Activated naive CD4-positive, alpha-beta T cell treated with anti-CD3 and anti-CD28 coated beads, Interleukin-2, amount 50 U/mL, for 24 hours (primary cell): ENCODE measurements around the gene SUSD2.
"Not testable (repeated sequence)": the region's sequence is repeated elsewhere in the genome, so short reads cannot be mapped to it uniquely, and the experiment has no call there.

ENCODE experiments used
- H3K27ac Mint-ChIP-seq: one replicate; pipeline ENCODE4 v1.8.0; 2021; ENCODE audit warnings: mild to moderate bottlenecking, mixed read lengths
- H3K27me3 Mint-ChIP-seq: one replicate; pipeline ENCODE4 v1.8.0; 2021; ENCODE audit warnings: mixed read lengths
- H3K36me3 Mint-ChIP-seq: one replicate; pipeline ENCODE4 v1.8.0; 2021; ENCODE audit warnings: mixed read lengths
- H3K4me1 Mint-ChIP-seq: one replicate; pipeline ENCODE4 v1.8.0; 2021; ENCODE audit warnings: mixed read lengths
- H3K4me3 Mint-ChIP-seq: one replicate; pipeline ENCODE4 v1.8.0; 2021; ENCODE audit warnings: mild to moderate bottlenecking, mixed read lengths
- H3K9me3 Mint-ChIP-seq: one replicate; pipeline ENCODE4 v1.8.0; 2021; ENCODE audit warnings: mixed read lengths

The SUSD2 gene

DNA sequence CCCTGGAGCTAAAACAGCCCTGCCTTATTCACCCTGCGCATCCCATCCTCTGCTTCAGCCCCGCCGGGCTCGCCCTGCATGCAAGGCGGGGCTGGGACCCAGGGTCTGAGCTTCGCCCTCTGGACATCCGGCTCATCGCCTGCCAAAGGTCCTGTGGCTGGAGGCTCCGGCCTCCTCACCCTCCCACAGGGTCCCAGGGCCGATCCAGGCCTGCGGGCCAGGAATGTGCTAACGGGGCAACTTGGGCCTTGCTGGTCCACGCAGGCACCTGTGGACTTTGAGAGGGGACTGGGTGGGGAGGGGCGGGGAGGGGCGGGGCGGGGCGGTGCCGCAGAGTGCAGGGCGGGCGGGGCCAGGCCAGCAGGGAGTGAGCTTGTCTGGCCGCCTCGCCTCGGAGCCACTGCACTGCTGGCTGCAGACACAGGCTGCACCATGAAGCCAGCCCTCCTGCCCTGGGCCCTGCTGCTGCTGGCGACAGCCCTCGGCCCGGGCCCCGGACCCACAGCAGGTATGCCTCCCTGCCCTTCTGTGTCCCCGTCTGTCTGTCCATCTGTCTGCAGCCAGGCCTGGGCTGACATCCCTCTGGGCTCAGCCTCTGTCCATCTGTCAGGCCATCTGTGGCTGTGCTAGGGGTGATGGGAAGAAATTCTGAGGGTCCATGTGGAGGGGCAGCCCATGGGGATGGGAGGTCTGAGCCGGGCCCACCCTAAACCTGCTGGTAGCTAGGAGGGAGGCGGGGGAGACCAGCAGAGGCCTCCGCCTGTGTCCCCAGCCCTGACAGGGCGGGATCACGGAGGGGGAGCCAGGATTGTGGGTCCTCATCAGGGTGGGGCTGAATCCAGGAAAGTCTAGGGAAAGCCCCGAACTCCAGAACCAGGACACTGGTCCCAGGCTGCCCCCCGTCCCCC is at the start of gene SUSD2:
Gene SUSD2 (plus strand): TSS at position 400 of the 908 bp plus-strand sequence. CDS start 33 bp downstream, at position 433.
- H3K4me1 Mint-ChIP-seq: no peaks in the 10 kb centered on the region
- no peaks in the 10 kb centered on the region for H3K27me3 Mint-ChIP-seq
- H3K27ac Mint-ChIP-seq: no peak within 1 kb of the TSS
- no peaks in the 10 kb centered on the region for H3K9me3 Mint-ChIP-seq
- H3K36me3 Mint-ChIP-seq: no peaks in the 10 kb centered on the region
- H3K4me3 Mint-ChIP-seq: no peak within 1 kb of the TSS

- Mint-ChIP-seq H3K4me3 (no peak overlapping the region), H3K27ac (peak overlapping the region; percentile 71), H3K4me1 (peaks cover 30% of the 10 kb centered on the region), H3K36me3 (peaks cover 4% of the 10 kb centered on the region), H3K9me3 (no peaks in the 10 kb centered on the region), H3K27me3 (no peaks in the 10 kb centered on the region)
Measured at GRCh38 chr22:24133187-24133965, 47.9 kb upstream of the SUSD2 start.

DNA sequence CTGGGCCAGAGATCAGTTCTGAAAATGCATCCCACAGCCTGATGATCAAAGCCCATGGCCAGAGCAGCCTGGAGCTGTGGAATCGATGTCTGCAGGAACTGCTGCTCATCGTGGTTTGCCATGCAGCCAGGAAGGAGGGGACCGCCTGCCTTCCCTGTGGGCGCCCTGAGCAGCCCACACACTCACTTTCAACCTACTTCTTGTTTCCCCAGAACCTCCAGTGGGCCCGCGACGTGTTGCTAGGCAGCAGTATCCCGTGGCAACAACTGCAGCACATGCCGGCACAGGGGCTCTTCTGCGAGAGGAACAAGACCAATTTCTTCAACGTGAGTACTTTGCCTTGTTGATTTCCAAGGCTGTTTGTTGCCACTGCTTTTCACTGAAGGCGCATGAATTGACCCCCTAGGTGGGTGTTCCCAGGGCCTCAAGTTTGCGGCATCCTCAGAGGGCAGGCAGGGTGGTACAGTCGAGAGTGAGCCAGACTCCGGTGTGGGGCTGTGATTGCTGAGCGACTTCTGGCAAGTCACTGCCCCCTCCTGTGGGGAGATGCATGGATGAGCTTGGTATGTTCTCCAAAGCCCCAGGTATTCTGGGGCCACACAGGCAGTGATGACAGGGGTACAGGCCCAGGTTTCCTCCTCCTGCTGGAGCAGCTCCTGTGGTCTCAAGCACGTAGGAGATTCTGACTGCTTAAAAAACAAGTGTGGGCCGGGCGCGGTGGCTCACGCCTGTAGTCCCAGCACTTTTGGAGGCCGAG is 47.0 kb upstream of the SUSD2 start:
- Mint-ChIP-seq H3K4me1 (peaks cover 25% of the 10 kb centered on the region), H3K36me3 (peaks cover 4% of the 10 kb centered on the region), H3K27me3 (no peaks in the 10 kb centered on the region), H3K27ac (peak overlapping the region; percentile 46), H3K4me3 (peak overlapping the region; percentile 4), H3K9me3 (no peaks in the 10 kb centered on the region)

- not testable (repeated sequence) for H3K27ac Mint-ChIP-seq, H3K36me3 Mint-ChIP-seq, H3K4me3 Mint-ChIP-seq, H3K9me3 Mint-ChIP-seq, H3K27me3 Mint-ChIP-seq
- peaks cover 39% of the 10 kb centered on the region for H3K4me1 Mint-ChIP-seq
Measured at GRCh38 chr22:24136533-24136932, 44.8 kb upstream of the SUSD2 start.

DNA sequence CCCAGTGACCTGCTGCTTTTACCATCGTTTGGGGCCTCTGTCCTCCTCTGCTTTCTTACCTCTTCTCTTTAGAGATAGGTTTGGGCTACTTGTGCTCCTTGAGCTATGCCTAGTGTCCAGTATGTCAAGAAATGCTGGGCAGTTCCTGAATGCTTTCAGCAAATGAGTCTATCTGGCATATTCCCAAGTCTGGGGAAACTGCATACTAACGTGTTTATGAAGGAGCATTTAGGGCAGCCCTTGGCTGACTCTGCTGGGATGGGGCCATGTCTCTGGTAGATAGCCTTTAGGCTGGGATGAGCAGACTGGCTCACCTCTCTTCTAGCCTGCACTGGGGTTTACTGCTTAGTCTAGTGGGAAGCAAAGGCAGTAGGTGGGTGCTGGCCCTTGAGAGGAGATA is 43.7 kb upstream of the SUSD2 start:
- Mint-ChIP-seq H3K4me1 (peaks cover 49% of the 10 kb centered on the region), H3K9me3 (no peaks in the 10 kb centered on the region), H3K36me3 (peaks cover 4% of the 10 kb centered on the region), H3K4me3 (no peak overlapping the region), H3K27ac (peak overlapping the region; percentile 51), H3K27me3 (no peaks in the 10 kb centered on the region)

- H3K4me3 Mint-ChIP-seq: no peak overlapping the region
- peaks cover 52% of the 10 kb centered on the region for H3K4me1 Mint-ChIP-seq
- no peaks in the 10 kb centered on the region for H3K27me3 Mint-ChIP-seq
- H3K9me3 Mint-ChIP-seq: no peaks in the 10 kb centered on the region
- peaks cover 4% of the 10 kb centered on the region for H3K36me3 Mint-ChIP-seq
- H3K27ac Mint-ChIP-seq: no peak overlapping the region
Measured at GRCh38 chr22:24138649-24139420, 42.5 kb upstream of the SUSD2 start.

- no peak overlapping the region for H3K4me3 Mint-ChIP-seq
- peak overlapping the region; percentile 30 for H3K27ac Mint-ChIP-seq
- peaks cover 59% of the 10 kb centered on the region for H3K4me1 Mint-ChIP-seq
- peaks cover 1% of the 10 kb centered on the region for H3K36me3 Mint-ChIP-seq
- H3K9me3 Mint-ChIP-seq: no peaks in the 10 kb centered on the region
- H3K27me3 Mint-ChIP-seq: no peaks in the 10 kb centered on the region
Measured at GRCh38 chr22:24140357-24140756, 40.9 kb upstream of the SUSD2 start.

DNA sequence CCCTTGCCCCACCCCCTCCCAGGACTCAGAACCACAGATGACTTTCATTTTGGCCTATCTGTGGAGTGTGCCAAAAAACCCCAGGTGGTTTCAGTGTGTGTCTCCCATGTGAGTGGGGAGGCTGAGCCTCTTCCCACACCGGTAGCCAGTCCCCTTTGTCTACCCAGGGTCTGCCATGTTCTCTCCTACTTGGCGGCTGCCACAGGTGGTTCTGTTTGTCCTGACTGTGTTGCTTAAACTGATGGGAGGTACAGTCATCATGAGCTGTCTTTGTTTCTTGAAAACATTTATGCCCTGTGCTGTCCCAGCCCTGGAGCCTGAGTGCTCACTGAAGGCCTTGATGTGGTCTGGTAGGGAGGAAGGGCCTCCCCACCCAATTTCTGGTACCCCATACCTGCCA is 39.7 kb upstream of the SUSD2 start:
- H3K4me1 Mint-ChIP-seq: peaks cover 63% of the 10 kb centered on the region
- H3K4me3 Mint-ChIP-seq: peak overlapping the region; percentile 47
- H3K27ac Mint-ChIP-seq: peak overlapping the region; percentile 87
- H3K9me3 Mint-ChIP-seq: no peaks in the 10 kb centered on the region
- H3K27me3 Mint-ChIP-seq: no peaks in the 10 kb centered on the region
- H3K36me3 Mint-ChIP-seq: peaks cover 1% of the 10 kb centered on the region

DNA sequence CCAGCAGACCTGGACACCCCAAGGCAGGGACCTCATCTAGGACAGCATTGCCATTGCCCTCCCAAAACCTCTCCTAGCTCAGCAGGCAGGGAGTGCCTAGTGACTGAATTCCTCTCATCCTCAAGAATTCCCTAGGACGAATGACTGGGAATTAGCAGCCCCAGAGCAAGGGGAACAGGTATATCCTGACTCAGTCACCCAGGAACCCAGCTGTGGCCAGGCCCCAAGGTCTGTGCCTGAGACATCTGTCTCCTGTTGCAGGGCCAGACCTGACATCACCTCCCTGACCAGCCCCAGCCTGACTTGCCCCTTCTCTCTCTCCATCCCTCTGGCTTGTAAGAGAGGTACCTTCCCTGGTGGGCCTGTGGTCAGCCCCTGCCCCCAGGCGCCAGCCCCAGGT is 39.0 kb upstream of the SUSD2 start:
- Mint-ChIP-seq H3K27ac (no peak overlapping the region), H3K27me3 (no peaks in the 10 kb centered on the region), H3K9me3 (no peaks in the 10 kb centered on the region), H3K4me1 (peaks cover 69% of the 10 kb centered on the region), H3K36me3 (peaks cover 1% of the 10 kb centered on the region), H3K4me3 (no peak overlapping the region)

GRCh38 chr22:24142831-24143230 is 38.5 kb upstream of the SUSD2 start:
- no peak overlapping the region for H3K4me3 Mint-ChIP-seq
- no peaks in the 10 kb centered on the region for H3K36me3 Mint-ChIP-seq
- H3K4me1 Mint-ChIP-seq: peaks cover 74% of the 10 kb centered on the region
- no peaks in the 10 kb centered on the region for H3K9me3 Mint-ChIP-seq
- H3K27ac Mint-ChIP-seq: peak overlapping the region; percentile 52
- no peaks in the 10 kb centered on the region for H3K27me3 Mint-ChIP-seq

DNA sequence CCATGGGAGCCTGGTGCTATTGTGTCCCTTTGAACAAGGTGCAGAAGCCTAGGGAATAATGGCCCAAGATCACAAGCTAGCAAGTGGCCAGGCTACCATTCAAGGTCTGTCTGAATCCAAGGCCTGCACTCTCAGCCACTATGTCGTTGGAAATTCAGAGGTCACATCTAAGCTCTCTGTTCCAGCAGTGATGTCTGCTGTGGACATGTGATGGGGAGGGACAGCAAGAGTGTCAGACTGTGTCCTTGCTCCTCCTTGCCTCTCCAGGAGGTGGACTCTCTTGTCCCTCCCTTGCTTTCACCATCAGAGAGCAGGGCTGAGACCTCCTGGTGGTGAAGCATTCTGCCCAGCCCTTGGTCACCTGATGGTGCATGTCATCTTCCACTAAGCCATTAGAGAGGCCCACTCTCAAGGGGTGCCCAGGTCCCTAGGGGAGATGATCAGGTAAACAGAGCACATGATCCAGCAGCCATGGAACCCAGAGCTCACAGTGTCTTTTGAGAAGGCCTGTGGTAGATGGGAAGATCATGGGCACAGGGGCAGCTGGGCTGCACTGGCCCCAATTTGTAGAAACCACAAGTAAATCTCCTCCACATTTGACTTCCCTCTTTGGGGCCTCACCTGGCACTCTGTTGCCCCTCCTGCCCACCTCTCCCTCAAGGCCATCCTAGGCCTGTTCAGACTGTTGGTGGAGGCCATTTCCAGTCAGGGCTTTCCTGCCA is 37.1 kb upstream of the SUSD2 start:
- Mint-ChIP-seq H3K9me3 (no peaks in the 10 kb centered on the region), H3K27me3 (no peaks in the 10 kb centered on the region), H3K27ac (peak overlapping the region; percentile 51), H3K4me1 (peaks cover 86% of the 10 kb centered on the region), H3K36me3 (no peaks in the 10 kb centered on the region), H3K4me3 (no peak overlapping the region)

DNA sequence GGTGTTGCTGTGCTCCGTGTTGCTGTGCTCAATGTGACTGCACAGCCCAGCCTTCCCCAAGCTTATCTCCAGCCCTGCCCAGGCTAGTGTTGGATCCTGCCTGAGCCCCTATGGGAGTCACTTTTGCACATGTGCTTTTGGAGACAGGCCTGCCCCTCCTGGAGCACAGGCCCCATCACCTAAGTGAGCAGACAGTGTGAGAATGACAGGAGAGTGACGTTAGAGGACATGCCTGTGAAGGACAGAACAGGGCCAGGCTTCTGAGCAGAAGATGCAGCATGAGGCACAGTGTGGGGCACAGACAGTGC is 36.6 kb upstream of the SUSD2 start:
- no peaks in the 10 kb centered on the region for H3K36me3 Mint-ChIP-seq
- H3K4me1 Mint-ChIP-seq: peaks cover 89% of the 10 kb centered on the region
- peak overlapping the region; percentile 36 for H3K4me3 Mint-ChIP-seq
- peak overlapping the region; percentile 91 for H3K27ac Mint-ChIP-seq
- no peaks in the 10 kb centered on the region for H3K27me3 Mint-ChIP-seq
- H3K9me3 Mint-ChIP-seq: no peaks in the 10 kb centered on the region

- H3K4me3 Mint-ChIP-seq: peak overlapping the region; percentile 47
- peak overlapping the region; percentile 86 for H3K27ac Mint-ChIP-seq
- peaks cover 88% of the 10 kb centered on the region for H3K4me1 Mint-ChIP-seq
- no peaks in the 10 kb centered on the region for H3K27me3 Mint-ChIP-seq
- H3K36me3 Mint-ChIP-seq: no peaks in the 10 kb centered on the region
- no peaks in the 10 kb centered on the region for H3K9me3 Mint-ChIP-seq
Measured at GRCh38 chr22:24145446-24146193, 35.7 kb upstream of the SUSD2 start.

DNA sequence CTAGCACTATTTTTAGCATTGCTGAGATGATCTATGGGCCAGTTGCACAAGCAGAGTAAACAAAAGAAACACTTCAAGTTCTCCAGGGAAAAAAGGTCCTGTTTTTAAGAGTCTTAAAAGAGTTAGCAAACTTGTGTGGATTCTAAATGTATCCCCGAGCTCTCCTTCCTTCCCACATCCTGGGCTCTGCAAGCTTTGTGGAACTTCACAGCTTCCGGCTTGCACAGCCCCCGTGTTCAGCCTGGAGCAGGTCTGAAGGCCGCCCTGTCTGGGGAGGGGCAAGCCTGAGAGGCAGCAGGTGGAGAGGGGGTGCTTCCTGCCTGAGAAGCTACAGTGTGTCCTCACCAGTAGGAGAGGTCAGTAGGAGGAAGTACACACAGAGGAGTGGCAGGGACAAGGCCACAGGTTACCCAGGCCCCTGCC is 35.1 kb upstream of the SUSD2 start:
- peak overlapping the region; percentile 47 for H3K4me3 Mint-ChIP-seq
- H3K9me3 Mint-ChIP-seq: no peaks in the 10 kb centered on the region
- H3K27ac Mint-ChIP-seq: peak overlapping the region; percentile 74
- H3K27me3 Mint-ChIP-seq: no peaks in the 10 kb centered on the region
- peaks cover 87% of the 10 kb centered on the region for H3K4me1 Mint-ChIP-seq
- no peaks in the 10 kb centered on the region for H3K36me3 Mint-ChIP-seq
